ENCODE results near the gene UMPS.
A peak's percentile ranks its signal among the peaks of the same experiment; 100 is the strongest.

The UMPS gene

DNA sequence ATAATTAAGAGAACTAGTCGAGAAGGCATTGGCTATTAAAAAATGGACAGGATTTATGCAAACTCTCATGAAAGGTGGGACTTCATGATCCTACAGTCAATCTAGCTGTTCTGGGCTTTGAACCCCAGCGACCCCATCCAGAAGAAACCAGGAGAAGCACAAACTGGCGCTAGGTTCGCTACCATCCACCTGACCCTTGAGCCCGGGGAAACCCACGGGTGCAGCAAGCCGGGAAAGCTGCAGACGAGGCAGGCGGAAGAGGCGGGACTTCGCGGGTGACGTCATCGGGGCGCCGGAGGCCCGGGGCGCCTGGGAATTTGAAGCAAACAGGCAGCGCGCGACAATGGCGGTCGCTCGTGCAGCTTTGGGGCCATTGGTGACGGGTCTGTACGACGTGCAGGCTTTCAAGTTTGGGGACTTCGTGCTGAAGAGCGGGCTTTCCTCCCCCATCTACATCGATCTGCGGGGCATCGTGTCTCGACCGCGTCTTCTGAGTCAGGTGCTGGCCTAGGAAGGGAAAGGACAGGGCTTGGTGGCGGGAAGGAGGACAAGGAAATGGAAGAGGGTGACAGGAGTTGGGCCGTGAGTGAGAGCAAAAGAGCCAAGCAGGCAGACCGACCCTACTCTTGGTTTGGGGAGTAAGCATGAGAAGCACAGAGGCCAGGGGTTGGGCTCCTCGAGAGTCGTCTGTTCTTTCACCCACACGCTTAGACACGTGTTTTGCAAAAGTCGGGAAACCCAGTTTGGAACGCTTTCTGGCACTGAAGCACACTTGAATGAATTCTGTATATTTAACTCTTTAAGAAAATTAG lies at the start of gene UMPS:
Gene UMPS, plus strand, starts transcription at position 324 of the 812 bp plus-strand sequence. Its CDS starts 20 bp downstream, at position 344.
- peak; percentile 83 for DNase-seq (ENCODE audit: low read depth, low spot score)

DNA sequence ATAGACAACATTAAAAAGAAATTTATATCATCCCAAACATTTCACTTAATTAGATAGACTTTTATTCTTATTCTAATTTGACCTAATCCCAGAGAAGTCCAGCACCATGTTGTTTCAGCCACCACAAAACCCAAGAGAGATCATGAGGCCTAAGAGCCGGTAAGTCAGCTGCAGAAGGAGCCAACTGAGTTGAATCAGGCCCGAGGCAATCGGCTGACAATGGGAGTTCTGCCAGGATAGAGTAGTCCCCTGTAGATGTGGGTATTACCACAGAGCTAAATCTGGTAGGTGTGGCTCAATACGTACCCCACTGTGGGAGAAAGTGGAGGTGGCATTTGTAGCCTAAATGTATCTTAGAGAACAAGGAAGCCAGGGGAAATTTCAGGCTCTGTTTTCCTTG lies 49.7 kb upstream of the UMPS start:
- DNase-seq (ENCODE audit: low read depth, low spot score), result no peak

DNA sequence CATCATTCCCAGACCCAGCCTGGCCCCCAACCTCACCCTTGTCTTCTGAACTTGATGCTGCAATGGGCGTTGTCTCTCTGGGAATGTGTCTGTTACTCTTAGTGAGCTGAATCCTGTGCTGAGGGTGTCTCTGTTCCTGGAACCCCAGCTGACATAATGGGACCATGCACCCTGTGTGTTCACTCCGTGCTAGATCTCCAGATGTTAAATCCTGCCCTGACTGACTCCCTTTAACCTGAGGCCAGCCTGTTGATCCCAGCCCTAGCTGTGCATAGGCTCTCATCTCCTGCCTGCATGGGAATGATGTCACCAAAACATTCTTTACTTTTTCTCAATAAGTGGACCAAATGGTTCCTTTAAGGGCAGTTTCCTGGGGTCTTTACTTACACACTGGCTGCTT lies 48.0 kb upstream of the UMPS start:
- DNase-seq (ENCODE audit: low read depth, low spot score), result no peak

DNA sequence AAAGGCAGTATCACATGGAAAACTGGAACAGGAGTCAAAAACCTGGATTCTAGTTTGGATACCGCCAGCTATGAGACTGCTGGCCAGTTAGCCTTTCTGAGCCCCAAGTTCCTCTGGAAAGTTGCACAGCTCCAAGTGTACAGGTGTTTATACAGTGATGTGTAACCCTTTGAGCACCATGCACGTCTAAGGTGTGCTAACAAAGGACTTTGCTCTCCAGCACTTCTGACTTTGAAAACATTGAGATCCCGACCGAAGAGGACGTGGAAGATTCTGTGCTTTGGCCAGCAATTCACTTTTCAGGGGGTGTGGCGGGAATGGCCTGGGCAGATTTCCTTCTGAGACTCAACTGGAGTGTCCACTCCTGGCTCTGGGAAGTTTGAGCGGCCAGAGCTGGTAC lies 45.8 kb upstream of the UMPS start:
- DNase-seq (ENCODE audit: low read depth, low spot score), result no peak

DNA sequence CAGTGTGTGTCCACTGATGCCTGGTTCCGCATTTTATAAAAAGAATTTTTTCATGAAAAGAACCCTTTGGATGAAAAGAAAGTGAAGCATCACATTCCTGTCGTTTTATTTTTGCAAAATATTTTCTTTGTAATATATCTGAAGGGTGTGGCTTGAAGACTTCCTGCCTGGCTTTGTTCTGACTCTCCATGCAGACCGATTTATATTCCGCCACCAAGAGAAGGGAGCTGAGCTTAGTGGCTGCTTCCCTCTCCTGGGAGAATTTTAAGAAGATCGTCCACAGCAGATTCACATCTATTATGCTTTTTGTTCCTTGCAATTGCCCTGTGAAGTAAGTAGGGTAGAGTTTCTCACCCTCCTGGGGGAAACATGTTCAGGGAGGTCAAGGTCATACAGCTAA lies 45.2 kb upstream of the UMPS start:
- DNase-seq (ENCODE audit: low read depth, low spot score), result no peak

DNA sequence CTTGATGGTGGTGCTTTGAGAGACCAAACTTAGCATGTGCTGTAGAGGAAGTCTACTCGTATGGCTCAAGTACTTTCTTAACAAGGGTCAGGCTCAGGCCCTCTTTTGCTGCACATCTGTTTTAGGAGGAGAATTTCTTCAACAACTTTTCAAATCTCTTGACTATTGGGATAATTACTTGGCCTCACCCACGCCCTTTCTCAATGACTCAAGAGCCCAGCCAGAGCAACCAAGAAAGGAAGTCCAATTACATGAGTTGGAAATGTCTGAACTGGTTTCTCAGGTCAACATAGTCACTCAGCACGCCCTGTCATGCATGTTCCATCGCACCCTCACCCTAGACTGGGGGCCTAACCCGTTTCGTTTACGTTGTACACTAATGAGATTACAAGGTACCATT lies 44.8 kb upstream of the UMPS start:
- no peak for DNase-seq (ENCODE audit: low read depth, low spot score)

DNA sequence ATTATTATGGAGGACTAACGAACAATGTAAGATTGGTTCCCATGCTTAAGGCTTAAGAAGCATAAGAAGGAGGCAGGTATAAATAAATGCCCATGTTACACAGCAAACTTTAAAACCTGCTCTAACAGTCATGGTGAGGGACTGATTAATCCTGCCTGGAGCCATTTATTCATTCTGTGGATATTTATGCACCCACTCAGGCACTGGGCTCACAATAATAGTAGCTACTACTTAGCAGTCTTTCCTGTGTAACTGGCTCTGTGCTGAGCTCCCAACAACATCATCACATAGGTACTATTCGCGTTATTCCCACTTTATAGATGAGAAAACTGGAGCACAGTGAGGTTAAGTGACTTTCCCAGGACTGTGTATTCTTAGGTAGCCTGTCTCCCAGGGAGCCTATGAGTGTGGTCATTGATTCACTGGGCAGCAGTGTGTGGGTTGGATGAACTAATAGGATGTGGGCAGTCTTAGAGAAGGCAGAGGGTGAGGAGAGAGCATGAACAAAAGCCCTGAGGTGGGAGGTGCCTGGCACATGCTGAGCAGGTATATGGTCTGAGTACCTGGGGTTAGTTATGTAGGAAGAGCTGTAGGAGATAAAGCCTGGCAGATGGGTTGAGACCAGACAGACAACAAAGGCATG lies 44.1 kb upstream of the UMPS start:
- DNase-seq (ENCODE audit: low read depth, low spot score), result no peak

DNA sequence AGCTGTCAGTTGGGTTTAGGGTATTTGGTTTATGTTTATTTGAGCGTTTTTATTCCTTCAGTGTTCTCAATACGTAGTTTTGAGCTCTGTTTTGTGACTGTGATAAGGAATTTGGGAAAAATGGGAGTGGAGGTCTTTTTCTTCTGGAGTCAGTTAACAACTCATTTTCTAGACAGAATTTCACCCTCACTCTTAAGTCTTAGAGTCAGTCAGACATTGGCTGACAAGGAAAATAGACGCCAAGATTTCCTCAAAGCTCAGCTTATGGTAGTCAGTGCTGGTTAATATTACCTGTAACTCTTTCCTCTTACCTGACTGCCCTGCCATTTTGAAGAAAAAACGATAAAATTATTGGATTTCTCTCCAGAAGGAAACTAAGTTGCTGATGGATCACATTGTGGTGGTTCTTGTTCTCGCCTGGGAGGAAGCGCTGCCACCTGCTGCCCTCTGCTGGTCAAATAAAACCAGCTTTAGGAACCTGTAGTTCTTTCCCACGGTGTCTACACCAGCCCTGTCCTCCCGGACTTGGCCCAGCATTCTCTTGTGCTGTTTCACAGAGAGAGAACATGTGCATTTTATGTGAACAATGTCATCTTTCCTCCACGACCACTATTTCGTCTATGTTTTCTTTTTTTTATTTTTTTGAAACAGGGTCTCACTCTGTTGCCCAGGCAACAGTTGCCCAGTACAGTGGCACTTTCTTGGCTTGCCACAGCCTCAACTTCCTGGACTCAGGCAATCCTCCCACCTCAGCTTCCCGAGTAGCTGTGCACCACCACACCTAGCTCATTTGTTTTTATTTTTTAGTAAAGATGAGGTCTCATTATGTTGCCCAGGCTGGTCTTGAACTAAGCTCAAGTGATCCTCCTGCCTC lies 41.4 kb upstream of the UMPS start:
- peak; percentile 51 for DNase-seq (ENCODE audit: low read depth, low spot score)

DNA sequence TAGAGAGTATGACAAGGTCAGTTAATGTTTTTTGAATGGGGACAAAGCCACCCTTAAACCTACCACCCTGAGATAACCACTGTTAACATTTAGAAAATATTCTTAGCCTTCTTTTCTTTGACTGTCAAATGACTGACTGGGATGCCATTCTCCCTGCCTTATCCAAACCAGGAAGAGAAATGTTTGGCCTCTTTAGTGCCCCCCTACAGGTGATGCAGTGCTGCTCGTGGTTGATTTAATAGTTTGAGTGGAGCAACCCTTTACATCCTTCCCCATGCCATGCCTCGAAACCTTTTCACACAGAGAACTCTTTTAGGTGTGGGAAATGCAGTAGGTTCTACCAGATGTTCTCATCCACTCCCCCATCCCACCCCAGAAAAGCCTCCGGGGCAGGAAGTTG lies 38.7 kb upstream of the UMPS start:
- DNase-seq (ENCODE audit: low read depth, low spot score), result no peak

DNA sequence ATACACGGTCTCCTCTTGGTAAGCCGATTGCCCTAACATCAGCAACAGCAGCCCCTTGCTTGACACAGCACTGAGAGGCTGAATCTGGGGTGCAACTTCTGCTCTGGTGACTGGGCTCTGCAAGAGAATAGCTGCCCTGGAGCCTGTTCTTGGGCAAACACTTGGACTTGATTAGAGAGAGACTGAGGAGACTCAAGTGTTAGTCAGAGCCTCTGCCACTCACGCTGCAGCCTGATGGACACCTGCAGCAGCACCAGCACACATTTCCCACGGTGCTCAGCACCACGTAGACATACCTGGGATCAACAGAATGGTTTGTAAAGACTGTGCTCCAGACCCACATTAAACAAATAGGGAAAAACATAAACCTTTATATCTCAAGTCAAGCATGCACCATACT lies 35.8 kb upstream of the UMPS start:
- DNase-seq (ENCODE audit: low read depth, low spot score), result no peak

DNA sequence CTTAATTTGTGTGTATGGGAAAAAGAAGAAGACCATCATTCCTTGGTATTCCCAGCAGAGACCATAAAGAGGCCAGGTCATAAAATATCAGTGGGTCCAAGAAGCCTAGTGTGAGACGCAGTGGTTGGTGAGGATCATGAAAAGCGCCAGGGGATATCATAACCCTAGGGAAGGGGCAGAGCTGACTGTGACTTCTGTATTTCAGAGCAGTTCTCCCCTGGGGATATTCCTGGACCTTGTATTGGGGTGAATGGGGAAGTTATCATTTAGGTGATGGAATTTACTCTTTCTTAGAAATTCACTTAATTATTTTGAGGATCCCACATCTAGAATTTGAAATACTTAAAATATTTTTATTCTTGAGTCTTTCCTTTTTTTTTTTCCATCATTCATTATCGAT lies 34.9 kb upstream of the UMPS start:
- DNase-seq (ENCODE audit: low read depth, low spot score), result no peak

DNA sequence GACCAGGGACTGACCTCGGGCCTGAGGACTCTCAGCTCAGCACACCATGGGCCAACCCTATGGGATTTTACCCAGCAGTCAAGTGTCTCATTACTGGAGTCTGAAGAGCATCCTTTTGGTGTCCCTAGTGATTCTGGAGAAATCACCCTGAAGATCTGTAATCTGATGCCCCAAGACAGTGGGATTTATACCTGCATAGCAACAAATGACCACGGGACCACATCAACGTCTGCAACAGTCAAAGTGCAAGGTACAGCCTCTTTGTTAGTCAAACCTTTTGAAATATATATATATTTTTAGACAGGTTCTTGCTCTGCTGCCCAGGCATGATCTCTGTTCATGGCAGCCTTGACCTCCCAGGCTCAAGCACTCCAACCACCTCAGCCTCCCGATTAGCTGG lies 34.2 kb upstream of the UMPS start:
- DNase-seq (ENCODE audit: low read depth, low spot score), result no peak

DNA sequence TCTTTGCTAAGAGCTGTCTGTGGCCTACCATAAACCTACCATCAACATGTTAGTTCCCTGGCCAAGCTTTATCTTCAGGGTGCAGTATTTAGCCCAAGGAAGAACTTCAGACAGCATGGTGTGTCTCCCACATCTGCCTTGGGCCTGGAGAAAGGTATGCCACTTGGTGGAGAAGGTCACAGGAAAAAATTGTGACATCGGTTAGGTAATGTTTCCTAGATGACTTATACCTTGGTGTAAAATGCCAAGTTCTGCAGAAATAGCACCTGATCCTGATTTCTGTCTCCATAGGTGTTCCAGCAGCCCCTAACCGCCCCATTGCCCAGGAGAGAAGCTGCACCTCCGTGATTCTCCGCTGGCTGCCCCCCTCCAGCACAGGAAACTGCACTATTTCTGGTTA lies 33.0 kb upstream of the UMPS start:
- DNase-seq (ENCODE audit: low read depth, low spot score), result no peak

DNA sequence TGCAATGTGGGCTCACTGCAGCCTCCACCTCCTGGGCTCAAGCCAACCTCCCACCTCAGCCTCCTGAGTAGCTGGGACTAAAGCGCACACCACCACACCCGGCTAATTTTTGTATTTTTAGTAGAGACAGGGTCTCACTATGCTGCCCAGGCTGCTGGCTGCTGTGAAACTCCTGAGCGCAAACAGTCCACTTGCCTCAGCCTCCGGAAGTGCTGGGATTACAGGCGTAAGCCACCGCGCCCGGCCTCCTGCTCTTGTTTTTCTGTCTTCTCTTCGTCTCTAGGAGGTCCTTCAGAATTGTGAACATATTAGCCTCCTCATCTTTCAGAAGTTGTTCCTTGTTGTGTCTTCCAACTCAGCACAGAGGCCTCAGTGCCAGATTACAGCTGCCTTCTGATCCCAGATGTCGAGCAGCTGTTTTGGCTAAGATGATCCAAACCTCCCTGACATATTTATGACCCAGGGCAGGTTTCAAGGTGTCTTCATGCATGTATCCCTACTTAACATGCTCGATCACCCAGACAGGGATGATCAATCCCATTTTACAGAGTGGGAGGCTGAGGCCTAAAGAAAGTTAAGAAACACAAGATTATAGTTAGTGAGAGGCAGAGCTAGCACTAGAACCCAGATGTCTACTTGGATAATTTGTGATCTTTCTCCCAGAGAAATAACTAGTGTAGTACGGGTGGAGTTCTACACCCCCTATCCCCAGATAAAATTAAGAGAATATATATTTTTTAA lies 32.1 kb upstream of the UMPS start:
- DNase-seq (ENCODE audit: low read depth, low spot score), result no peak

DNA sequence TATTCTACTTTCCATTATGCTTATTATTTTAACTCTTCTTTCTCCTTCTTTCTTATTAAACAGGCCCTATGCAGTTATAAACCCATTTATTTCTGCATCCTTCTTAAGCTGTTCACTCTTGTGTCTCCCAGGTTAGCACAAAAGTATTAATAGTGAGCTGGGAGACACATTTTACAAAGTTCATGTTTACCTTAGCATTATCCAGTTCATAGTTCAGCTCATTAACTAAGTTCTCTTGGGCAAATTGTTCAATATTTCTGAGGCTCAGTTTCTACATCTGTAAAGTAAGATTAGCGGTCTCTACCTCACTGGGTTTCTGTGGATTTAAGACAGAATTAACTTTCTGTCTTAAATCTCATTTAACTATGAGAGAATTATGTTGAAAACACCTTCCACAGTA lies 31.2 kb upstream of the UMPS start:
- no peak for DNase-seq (ENCODE audit: low read depth, low spot score)

DNA sequence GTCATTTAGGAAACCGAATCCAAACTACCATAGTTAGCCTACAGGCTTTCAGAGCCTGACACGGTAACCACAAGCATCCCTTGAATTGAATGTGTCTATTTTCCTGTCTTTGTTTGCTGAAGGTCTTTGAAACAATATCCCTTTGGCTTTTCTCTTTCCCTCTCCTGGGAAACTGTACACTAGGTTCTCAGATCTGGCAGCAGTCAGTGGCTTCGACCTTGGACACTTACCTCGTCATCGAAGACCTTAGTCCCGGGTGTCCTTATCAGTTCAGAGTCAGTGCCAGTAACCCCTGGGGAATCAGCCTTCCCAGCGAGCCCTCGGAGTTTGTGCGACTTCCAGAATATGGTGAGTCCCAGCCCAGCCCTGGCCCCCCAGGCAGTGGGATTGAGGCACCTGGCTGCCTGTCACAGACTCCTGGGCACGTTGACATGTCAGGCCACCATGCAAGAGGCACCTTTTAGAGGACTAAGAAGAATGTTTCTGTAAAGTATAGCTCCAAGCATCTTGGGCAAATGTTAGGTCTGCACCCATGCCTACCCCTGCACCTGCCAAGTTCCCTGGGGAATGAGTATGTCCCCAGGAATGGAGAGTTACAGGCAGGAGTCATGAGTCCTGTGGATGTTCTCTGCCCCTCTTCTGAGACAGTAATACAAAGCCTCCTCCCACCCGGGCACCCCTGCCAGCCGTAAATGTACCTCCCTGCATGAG lies 30.4 kb upstream of the UMPS start:
- no peak for DNase-seq (ENCODE audit: low read depth, low spot score)

DNA sequence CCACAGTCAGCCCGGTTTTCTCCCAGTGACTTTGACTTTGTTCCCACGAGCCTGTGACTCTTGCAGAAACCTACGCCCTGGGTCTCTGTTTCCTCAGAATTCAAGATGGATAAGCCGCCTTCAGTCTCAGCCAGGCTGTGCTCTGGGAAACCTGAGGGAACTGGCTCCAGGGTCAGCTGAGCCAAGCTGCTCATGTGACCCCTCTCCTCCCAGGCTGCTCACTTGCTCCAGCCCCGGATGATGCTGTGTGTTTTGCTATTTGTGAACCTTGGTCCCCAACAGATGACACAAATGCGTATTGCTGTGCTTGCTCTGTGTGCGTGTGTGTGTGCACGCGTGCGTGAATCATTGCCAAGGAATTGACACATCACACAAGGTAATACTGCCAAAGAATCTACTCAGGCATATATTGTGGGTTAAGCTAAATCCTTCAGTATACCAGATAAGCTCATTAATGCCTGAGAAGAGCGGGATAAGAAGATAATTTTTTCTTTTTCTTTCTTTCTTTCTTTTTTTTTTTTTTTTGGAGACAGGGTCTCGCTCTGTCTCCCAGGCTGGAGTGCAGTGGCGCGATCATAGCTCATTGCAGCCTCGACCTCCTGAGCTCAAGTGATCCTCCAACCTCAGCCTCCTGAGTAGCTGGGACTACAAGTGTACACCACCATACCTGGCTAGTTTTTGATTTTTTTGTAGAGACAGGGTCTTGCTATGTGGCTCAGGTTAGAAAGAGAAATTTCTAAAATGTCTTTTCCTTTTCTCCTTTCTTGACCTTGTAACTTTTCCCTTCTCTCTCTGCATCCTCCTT lies 29.2 kb upstream of the UMPS start:
- DNase-seq (ENCODE audit: low read depth, low spot score), result no peak

DNA sequence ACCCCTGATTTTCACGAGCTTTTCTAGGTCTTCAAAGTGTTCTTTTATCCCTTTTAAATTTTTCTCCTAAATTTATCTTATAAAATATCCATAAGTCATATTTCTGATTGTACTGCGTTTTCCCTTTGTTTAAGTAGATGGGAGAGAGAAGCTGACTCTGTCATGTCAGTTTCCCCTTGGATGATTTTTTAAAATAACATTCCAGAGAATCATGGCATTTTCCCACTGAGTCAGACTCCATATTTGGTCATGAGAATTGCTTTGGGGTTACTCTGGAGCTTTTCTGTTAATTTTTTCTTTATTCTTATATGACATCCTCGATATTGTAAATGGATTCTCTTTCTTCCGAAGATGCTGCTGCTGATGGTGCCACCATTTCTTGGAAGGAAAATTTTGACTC lies 28.6 kb upstream of the UMPS start:
- DNase-seq (ENCODE audit: low read depth, low spot score), result no peak

DNA sequence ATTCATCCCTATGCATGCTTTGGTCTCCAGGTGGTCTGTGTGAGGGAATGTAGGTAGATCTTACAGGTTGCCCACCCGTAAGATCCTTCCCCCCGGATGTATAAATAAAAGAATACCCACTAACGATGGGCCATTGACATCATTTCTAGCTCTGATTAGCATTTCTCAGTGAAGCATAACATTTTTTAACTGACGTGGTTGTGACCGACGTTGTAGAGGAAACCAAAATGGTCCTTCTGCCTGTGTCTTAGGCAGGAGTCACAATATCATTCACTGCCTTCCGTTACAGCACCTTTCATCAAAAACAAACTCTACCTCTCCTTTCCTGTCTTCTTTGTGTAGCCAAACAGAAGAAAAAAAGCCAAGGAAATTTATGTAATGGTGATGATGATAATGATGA lies 27.3 kb upstream of the UMPS start:
- DNase-seq (ENCODE audit: low read depth, low spot score), result no peak

DNA sequence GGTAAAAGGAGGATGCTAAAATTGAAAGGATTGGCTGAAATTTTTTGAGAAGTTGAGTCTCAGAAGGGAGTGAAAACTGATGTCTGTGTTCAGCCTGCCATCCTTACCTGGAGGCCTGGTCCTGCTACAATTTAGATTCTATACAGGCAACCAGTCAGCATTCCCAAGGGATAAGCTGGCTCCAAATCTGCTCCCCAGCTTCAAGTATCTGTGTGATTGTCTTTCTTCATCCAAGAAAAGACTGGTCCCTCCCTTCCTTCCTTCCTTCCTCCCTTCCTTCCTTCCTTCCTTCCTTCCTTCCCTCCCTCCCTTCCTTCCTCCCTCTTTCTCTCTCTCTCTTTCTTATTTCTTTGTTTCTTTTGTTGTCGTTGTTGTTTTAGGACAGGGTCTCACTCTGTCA lies 24.7 kb upstream of the UMPS start:
- no peak for DNase-seq (ENCODE audit: low read depth, low spot score)

All from activated naive CD8-positive, alpha-beta T cell treated with anti-CD3 and anti-CD28 coated beads, Interleukin-2, amount 50 U/mL, for 16 hours (primary cell).